Panc1 (cell line): ENCODE measurements around the gene TMOD2.

Experiments
- CTCF ChIP-seq: fragments of 450-650 bp; IDR thresholded peaks from 2 replicates; pipeline ENCODE4 v1.5.1; 2017; ENCODE audit warnings: mild to moderate bottlenecking
- POLR2AphosphoS5 ChIP-seq: IDR thresholded peaks from 2 replicates; pipeline ENCODE4 v1.6.1; 2012; ENCODE audit warnings: mild to moderate bottlenecking, low read depth, low read length, moderate library complexity
- REST ChIP-seq, 2 experiments: IDR thresholded peaks; 2 replicates each; pipeline ENCODE4 v1.6.1; 2011 to 2012; ENCODE audit warnings: low read depth in 2 of 2, control low read depth in 1 of 2, low read length in 1 of 2, mild to moderate bottlenecking in 1 of 2, moderate library complexity in 1 of 2; ENCODE audit not compliant: insufficient read depth in 1 of 2
- SIN3A ChIP-seq: IDR thresholded peaks from 2 replicates; pipeline ENCODE4 v1.6.1; 2012; ENCODE audit warnings: low read depth, mild to moderate bottlenecking, low read length, moderate library complexity, borderline replicate concordance; ENCODE audit not compliant: insufficient read depth
- TCF7L2 ChIP-seq: IDR thresholded peaks from 2 replicates; pipeline ENCODE4 v1.6.1; 2011; ENCODE audit warnings: mild to moderate bottlenecking, low read depth, low read length, inconsistent platforms

DNA sequence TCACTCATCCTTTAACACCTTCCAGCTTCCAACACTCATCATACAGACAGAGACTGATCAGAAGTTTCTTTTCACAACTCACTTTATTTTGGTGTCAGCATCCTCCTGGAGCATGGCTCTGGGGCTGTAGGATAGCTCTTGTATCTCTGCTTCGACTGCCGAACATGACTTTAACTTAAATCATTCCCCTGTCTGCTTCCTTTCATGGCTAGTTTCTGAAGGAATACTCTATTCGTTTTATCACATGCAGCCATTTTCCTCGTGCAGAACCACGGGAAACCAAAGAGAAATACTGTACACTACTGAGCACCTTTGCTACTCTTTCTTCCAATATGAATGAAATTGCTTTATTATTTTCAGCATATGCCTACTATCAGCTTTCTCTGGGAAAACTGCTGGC, 2.1 kb upstream of the TMOD2 start:
- TF ChIP-seq CTCF (no peak), TCF7L2 (no peak), POLR2AphosphoS5 (no peak), REST (IDR thresholded peaks at IDR 0.05; ENCODE audit: insufficient read depth in 1 of 2, low read depth in 2 of 2, low read length in 1 of 2) (no peak), SIN3A (no peak)
